Measurements from ENCODE around the gene SAP30L.
A peak's percentile ranks its signal among the peaks of the same experiment; 100 is the strongest.

SAP30L gene

DNA sequence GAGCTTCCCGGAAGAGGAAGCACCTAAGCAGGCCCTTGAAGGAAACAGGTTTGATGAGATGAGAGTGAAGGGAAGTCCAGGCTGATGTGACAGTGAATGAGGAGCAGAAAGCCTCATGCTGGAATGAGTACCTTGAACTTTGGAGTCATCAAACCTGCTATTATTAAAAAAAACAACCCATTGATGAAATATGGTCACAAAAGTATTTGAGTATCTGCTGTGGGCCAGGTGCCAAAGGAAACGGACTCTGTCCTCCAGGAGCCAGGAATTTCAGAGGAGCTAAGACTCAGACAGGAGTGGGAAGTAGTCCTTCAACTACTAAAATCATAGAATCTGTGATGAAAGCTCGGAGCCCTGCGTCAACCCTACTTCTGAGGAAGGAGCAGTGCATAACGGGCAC lies 20.4 kb downstream of the SAP30L start:
- no peak for DNase-seq (ENCODE audit: low spot score)

DNA sequence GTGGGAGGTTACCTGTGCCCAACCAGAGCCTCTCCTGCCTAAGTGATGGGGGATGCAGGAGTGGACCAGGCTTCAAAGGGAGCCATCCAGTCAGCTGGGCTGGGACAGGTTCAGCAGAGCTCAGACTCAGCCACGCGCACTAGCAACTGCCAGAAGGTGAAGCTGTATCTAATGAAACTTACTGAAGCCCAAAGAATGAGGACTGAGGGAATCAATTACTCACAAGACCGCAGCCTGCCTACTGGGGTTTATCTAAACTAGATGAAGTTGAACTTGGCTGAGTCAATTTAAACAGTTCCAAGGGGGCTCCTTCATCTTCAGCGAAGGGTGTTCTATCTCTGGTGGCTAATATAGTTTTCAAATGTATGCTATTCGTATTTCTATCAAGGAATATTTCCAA lies 20.9 kb downstream of the SAP30L start:
- no peak for DNase-seq (ENCODE audit: low spot score)

DNA sequence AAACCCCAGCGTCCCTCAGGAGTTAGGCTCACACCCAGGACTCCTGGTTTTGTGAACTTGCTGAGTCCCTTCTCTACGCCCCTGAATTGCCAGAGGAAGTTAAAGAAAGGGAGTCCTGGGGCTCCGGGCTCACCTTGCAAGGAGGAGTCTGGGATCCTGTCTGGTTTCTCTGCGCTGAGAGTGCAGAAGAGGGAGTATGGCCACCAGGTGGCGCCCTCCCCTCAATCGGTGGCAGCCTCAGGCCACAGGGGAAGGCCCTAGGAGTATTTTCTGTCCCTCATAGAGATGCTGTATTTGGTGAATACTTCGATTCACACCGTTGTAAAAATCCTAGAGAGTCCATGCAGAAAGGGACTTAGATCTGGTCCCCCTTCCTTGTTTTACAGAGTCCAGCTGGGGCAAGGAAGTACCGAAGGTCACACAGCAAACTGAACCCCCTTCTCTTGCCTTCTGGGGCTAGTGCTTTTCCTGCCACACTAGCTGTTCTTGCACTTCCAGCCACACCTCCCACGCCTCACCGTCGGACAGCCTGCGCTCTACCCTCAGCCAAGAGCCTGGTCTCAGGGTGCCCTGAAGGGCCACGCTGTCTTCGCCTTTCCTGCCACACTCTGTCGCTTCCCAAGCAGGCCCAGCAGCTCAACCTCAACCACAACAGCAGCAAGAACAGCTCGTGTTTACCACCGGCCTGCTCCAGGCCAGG lies 22.0 kb downstream of the SAP30L start:
- peak; percentile 30 for DNase-seq (ENCODE audit: low spot score)

DNA sequence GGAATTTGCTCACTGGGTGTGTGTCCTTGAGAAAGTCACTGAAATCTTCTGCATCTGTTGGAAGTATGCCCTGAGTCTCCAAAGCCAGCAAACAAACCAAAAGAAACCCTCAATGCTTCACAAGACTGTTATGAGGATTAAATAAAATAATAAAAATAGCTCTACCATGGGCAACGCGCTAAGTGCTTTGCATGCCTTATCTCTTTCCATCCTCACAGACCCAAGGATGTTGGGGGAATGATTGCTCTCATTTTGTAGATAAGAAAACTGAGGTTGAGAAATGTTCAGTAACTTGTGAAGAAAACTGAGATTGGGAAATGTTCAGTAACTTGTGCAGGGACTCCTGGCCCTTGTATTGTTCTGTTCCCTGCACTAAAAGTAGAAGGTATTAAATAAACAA lies 24.3 kb downstream of the SAP30L start:
- DNase-seq (ENCODE audit: low spot score), result no peak

DNA sequence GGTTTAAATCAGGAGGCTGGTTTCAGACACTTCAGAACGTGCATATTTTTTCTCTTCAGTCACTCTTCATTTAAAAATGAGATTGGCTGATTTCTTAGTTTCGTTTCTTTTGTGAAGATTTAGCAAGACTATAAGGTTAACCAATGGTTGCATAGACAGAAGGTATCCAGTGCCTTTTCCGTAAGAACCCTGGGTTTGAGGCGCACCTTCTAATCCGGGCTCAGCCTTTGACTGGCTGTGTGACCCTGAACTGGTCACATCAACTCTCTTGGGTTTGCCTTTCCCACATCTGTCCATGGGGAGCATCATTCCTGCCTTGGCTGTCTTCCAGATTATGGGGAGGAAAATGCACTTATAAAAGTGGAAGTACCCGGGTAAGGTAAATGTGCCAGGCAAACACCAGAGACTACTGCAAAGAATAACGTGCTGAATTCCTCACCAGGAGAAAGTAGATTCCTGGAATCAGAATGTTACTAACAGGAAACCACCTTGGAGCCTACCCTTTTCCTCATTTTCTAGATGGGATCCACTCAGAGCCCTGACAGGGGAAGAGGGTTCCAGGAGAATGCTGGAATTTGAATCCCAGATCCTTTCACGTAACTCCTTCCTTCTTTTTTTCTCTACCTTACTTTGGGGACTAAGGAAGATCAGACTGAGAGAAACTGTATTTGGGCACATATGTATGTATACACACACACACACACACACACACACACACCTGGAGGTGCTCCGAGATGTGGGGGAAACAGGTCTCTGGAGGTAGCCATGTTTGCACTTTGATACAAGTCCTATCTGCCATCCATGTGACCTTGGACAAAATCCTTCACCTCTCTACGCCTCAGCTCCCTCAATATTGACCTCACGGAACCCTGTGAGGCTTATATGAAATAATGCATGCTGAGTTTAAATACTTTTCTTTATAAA lies 25.4 kb downstream of the SAP30L start:
- no peak for DNase-seq (ENCODE audit: low spot score)

DNA sequence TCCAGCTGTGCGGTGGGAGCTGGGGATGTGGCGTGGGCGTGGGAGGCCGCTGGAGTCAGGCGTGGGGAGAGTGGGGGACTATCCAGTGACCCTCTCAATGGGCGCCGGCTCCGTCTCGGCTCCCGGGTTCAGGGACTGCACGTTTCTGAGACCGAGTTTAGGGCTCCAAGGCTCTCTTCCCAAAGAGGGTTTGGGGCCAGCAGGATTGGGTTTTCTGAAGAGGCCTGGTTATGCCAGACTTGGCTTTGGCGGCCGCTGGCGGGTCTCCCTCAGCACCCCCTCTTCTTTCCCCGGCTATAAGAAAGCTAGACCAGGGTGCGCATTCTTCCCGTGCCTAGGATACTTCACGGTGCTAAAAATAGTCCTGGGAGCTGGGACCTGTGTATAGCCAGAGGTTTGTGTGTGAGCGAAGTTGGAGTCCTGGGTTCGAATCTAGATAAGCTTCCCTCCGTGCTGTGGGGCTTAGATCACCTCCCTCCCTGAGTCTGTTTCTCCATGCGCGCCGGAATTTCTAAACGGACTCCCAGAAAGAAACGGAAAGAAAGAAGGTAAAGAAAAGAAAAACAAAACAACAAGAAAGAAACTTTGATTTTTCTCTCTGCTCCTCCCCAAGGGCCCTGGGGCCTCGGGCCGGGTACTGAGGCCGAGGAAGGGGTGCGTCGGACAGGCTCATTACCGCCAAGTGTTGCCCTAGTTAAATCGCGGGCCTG lies 27.2 kb downstream of the SAP30L start:
- no peak for DNase-seq (ENCODE audit: low spot score)

DNA sequence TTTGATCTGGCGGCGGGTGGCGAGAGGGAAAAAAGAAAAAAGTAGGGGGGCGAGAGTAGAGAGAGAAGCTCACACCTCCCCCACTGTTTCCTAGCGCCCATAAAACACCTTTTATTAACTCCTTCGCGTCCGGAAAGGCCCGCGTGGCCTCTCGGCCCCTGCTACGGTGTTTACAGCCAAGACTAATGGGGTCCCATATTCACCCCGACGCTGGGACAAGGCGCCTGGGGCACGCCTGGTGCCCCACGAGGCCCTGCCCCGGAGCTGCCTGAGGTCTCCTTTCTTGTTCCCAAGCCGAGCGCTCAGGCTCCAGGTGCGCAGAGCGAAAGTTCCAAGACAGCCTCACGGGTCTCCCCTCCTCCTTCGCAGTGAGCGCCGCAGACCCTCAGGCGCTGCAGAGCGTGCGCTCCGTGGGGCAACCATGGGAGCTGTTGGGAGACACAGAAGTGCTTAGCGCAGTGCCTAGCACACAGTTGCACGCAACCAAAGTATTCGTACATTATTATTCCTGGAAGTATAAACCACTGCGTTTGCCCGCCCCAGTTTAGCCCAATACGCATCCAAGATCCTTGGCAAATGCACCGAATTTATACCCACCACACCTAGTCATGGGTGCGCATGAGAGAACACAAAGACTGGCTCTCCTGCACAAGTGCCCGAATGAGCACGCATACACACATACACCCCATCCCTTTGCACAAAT lies 27.9 kb downstream of the SAP30L start:
- DNase-seq (ENCODE audit: low spot score), result no peak

DNA sequence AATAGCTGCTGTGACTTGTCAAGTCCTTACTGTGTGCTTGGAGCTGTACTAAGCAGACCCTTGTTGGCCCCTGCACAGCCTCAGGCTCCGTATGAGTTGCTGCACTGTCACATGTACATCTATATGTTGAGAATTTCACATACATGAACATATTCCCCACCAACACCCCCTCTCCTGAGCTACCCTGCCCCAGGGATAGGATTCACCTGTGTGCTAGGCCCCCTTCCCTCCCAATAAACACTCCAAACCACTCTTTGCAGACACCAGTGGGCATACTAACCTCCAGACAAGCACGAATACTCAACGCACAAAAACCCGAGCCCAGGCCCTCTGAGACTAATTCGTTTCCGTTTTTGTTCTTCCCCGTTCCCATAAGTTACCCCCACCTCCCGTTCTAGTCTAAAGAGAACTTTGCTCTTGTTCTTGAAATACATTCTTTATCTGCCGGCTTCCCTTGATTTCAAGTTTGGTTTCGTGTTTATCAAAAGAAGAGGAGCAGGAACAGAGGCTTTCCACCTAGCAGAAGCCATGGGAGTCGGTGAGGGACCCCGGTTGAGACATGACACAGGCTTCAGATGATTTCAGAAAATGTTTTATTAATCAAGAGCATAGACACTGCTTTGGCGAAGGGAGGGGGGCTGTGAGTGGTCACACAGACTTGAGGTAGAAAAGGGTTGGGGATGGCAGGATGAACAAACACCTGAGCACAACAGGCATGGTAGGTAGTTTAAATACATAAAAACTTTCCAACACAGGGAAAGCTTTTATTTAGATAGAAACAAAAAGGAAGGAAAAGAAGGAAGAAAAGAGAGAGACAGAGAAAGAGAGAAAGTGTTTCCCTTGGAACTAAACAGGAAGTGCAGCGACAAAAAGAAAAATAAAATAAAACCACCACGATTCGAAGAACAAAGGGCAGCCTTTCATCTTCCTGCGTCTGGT lies 28.9 kb downstream of the SAP30L start:
- DNase-seq (ENCODE audit: low spot score), result no peak

DNA sequence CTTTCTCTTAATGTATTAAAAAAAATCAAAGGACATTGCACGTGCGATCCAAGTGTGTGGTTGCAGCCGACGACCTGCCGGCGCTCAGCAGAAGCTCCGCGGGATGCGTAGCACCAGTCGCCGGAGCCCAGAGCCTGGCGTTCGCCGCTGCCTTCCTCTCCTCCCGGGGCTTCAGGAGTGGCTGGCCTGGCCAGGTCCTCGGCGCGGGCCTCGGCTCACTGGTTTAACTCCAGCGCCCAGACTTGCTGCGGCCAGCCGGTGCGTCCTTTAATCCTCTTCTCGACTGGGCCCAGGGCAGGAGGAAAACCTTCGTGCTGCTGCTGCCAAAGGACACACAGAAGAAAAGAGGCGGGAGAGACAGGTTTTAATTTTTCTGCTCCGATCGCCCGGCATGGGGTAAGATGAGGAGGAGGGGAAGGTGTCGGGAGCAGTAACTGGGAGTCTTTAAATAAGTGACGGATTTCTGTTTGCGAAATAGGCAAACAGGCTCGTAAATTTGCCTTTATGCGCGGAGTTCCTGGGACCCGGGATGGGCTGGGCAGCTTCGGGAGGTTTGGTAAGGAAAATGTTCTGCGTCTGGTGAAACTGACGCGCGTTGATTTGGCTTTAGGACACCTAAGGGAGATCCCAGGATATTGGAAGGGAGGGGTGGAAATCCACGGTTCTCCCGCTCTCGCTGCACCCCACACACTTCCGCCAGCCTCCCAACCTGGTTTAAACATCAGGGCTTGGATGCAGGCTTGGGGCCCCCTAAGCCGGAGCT lies 30.0 kb downstream of the SAP30L start:
- DNase-seq (ENCODE audit: low spot score), result no peak

DNA sequence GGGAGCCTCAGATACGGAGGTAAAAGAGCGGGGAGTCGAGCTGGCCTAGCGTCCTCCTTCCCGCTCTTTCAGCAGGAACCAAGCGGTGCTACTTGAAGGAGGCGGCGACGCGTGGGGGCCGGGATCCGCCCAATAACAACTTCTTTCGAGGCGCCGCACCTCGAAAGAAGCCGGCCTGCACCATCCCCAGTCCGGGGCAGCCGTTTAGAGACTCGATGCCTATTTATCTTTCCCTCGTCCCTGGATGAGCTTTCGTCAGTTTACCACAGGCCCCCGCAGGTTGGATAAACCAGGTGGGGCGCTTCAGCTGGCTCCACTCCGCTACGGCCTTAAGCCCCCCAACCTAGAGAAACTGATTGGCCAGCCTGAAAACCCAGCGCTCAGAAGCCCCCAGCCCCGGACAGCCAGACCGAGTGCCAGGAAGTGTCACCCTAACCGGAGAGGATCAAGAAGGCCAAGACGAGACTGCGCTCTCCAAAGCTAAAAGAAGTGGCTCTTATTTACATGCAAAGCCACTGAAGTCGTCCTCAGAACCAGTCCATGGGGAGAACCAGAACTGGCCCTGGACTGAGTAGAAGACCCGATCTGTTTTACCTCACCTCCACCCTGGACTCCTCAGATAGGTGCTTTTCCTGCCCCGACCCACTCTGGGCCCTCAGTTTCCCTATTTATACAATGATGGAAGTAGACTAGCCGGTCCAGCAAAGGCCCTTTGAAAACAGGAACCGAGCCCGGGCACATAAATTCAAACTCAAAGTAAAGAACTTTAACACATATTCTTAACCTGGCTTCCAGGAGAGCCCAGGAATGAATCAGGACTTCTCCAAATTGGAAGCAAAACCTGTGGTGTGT lies 30.8 kb downstream of the SAP30L start:
- DNase-seq (ENCODE audit: low spot score), result no peak

DNA sequence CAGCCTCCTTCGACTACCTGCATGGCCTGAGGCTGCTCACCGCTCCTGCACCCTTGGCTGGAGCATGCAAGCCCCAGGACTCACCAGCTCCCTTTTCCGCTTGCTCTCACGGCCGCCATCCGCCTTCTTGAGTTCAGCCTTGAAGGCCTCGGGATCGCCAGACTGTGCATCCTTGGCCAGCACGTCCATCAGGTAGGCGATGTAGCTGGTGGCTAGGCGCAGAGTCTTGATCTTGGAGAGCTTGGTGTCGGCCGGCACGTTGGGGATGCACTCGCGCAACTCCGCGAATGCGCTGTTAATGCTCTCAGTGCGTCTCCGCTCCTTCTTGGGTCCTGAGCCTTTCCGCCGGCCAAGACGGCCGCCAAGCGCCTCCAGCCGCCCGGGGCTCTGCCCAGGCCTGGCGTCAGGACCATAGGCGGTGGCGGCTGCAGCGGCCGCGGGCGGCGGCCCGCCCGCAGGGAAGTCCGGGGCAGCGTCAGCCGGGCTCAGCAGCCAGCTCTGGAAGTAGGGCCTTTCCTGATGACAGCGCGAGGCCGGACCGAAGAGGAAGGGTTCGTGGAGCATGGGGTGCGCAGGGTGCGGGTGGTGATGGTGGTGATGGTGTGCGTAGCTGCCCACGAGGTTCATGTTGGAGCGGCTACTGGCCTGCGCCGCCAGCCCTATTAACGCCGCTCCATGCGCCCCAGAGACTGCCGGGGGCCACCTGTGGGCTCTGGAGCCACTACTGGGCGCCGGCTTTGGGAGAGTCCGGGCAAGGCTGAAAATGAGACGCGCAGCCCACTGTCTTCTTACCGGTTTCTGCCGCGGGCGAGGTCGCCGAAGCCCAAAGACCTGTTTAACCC lies 31.8 kb downstream of the SAP30L start:
- no peak for DNase-seq (ENCODE audit: low spot score)

DNA sequence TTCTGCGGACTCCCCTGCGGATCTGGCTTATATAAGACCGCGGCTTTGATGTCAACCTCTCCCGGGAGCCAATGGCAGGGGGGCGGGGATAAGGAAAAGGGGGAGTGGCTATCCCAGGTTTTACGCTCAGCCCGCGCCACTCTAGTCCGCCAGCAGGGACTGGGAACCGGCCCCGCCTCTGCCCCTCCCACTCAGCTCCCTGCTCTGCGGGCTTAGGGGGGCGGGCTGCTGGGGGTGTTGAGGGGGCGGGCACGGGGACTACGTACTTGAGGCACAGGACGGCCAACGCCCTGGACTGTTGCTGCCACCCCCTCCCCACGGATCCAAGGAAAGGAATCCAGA lies 32.4 kb downstream of the SAP30L start, which contains the start of gene HAND1:
Gene HAND1, minus strand, starts transcription at position 4 of the 342 bp plus-strand sequence. CDS start 219 bp downstream, outside the sequence.
- DNase-seq (ENCODE audit: low spot score), result no peak

DNA sequence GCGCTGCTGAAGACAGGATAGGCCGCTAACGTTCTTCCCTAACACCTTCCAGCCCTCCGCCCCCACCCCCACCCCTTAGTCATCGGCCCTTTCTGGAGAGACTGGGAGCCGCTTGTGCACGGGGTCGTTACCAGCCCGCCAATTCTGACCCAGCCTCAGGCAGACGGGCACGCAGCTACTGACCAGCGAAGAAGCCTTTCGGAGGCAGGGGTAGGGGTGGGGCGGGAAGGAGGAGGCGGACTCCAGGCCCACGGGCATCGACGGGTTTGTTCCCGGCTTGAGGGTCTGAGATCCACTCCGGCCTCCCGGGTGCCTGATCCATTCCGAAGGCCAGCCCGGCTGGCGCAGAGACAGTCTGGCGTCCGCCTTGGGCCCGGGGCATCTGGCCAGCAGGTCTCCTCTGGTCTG lies 33.0 kb downstream of the SAP30L start:
- DNase-seq (ENCODE audit: low spot score), result no peak

DNA sequence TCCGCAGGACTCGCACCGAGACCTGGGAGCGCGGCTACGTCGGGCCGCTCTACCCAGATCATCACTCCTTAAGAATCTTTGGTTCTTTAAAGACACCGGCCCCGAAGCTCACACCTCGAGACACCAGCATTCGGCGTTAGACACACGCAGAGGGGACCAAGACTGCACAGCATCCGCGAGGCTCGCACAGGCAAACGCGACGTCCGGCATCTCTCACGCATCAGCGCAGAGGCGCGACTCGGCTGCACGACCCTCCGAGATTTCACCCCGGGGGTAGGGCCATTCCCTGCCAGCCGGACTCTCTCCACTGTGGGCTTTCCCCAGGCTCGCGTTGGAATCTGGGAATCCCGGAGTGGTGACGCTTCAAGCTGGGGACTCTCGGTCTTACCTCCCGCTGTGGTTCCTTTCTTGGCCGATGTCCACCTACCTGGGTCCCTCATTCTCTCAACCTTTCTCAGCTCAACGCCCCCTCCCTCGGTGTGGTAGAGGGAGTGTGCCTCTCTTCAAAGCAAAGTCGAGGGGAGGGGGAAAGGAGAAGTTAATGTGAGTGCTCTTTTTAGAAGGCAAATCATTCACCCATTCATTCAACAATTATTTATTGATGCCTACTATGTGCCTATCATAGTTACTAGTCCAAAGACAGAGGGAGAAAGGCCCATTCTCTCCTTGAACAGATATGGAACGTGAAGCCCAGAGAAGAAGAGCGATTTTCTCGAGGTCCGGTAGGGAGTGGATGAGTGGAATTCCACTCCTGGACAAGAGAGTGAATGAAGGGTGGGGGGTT lies 33.6 kb downstream of the SAP30L start:
- no peak for DNase-seq (ENCODE audit: low spot score)

DNA sequence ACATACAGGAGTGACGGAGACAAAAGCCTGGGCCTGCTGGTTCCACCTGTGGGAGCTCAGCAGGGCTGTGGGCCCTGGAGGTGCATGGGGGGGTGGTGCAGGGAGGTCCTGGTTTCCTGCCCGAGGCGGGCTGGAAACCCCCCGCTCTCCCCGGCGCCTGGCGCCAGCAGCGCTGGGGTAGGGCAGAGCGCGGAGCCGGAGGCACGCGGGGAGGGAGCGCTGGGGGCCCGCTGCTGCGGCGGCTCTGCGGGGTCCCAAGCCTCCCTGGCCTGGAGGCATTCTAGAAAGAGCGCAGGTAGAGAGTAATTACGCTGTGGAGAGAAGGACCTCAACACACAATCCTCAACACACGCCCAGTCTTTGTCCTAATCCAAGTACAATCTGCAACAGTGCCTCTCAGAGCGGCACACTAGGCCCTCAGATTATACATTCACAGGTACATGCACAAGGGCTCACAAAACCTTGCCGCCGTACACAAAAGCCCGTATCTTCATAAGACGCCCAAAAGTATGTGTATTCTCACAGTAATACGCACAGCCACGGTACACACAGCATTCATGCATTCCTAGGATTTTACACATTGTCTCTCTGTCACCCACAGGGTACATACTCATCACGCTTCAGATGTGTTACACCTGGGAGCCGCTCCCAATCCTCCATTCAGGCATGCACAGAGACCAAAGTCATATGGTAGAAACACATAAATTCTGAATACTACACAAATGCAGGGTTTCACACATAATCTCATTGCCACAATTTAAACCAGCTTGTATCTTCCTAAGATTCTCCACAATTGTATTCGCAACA lies 34.4 kb downstream of the SAP30L start:
- no peak for DNase-seq (ENCODE audit: low spot score)

DNA sequence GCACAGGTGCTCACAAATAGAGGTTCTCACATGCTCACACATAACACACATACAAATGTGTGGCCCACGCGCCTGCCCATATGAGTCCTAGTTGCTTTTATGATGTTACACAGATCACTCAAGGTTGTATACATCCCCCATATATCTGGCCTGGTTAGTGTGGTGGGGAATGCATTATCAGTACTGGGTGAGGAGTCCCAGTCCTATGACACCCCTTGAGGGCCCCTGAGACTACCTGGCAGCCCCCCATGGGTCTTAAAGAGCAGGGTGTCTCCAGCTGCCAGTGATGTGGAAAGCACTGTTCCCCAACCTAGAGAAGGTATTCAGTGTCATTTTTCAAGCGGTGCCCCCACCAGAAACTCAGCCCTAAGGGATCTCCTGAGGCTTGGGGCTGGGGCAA lies 35.0 kb downstream of the SAP30L start:
- no peak for DNase-seq (ENCODE audit: low spot score)

Data from putamen (tissue), 1 donor.